ENCODE data around the gene TMEM225B. TPM values are rescaled to one million over a fixed set of nuclear protein-coding genes. Genes with fewer than 3 reads are reported as not detected.

The TMEM225B gene
- total and polyA plus RNA-seq, 2 donors from 2014 or later: 1.6 to 2.6 TPM

DNA sequence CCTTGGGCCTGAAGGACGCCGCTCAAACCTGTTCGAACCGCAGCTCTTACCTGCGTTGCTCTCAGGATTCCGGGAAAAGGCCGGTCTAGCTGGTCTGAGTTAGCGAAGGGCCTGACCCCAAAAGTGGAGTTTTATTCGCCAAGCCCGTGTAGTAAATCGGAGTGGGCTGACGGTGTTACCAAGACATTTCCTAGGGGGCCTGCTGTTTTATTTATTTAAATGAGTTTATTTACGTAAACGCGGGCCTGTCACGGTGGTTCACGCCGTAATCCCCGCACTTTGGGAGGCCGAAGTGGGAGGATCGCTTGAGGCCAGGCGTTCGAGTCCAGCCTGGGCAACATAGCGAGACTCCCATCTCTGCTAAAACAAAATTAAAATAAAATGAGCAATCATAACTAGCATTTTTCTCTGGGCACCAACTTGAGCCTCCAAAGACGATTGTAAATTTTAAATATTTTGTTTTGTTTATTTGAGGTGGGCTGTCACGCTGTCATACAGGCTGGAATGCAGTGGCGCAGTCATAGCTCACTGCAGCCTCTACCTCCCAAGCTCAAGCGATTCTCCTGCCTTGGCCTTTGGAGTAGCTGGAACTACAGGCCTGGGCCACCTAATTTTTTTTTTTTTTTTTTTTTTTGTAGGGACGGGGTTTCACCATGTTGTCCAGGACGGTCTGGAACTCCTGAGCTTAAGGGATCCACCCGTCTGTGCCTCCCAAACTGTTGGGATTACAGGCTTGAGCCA lies 38.7 kb upstream of the TMEM225B start:
- Histone ChIP-seq H3K36me3 (ENCODE audit: control insufficient read depth in 2 of 3, insufficient read depth in 3 of 3, low read length in 3 of 3) (peaks cover 18 to 35% (median 25%) of the 10 kb centered on the region in 3 donors), H3K4me3 (ENCODE audit: low read length in 3 of 3) (peak overlapping the region; percentile 80 to 89 (median 87)), H3K27ac (ENCODE audit: low read depth in 2 of 2, low read length in 2 of 2) (peak overlapping the region; percentile 89 to 98), H3K27me3 (ENCODE audit: control insufficient read depth, insufficient read depth, low read length) (no peaks in the 10 kb centered on the region), H3K9me3 (ENCODE audit: control insufficient read depth in 2 of 3, insufficient read depth in 1 of 3, low read length in 3 of 3) (no peaks in the 10 kb centered on the region), H3K4me1 (ENCODE audit: control insufficient read depth in 2 of 3, insufficient read depth in 2 of 3, low read depth in 1 of 3, low read length in 3 of 3) (peaks cover 0 to 8% (median 4%) of the 10 kb centered on the region in 3 donors), H3K9ac (ENCODE audit: low read length in 3 of 3) (peak overlapping the region; percentile 60 to 99 (median 84))
- DNase-seq (peak in 1 of 5 donors; percentile 63), FAIRE-seq (no peak)
- intact Hi-C loops (cut with DNase I): no loop called here
- no peak for TF ChIP-seq CTCF (IDR thresholded peaks at IDR 0.05; ENCODE audit: borderline replicate concordance, extremely low read depth, insufficient read depth)

DNA sequence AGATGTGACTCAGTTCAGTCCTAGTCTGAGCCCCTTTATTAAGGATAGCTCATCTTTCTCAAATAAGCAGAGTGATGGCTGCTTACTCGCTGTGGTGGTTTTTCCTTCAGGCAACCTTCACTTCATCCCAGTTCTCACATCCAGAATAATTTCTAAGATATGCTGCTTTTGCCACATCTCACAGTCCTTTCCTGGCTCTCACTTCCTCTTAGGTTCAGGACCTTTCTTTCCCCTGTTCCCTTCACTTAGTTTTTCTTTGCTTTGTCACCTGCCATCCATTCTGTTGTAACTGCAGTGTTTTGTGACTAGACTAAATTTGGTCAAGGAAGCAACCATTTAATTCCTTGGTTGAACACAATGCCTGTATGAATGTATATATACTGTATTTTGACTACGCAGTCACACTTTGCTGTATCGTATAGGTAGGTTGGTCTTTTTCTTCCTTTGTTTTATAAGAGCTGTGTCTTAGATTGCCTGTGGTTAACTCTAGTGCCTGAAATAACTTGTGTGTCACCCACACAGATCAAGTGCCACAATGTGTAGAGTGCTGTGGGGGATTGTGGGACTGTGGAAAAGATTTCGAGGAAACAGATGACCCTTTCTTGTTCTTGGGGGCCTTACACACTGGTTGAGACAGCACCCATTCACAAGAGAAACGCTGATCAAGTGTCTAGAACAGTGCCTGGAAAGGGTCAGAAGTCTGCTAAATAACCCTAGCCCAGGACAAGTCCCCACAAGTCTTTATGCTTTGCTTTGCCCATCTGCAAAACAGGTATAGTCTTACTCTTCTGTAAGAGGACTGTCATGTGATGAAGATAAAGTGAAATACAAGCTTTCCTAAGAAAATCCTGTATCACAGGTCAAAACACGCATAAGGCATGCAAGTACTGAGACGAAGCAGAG lies 37.0 kb upstream of the TMEM225B start:
- FAIRE-seq (no peak), DNase-seq (no peak)
- Histone ChIP-seq H3K4me1 (ENCODE audit: control insufficient read depth in 2 of 3, insufficient read depth in 2 of 3, low read depth in 1 of 3, low read length in 3 of 3) (peaks cover 0 to 8% (median 4%) of the 10 kb centered on the region in 3 donors), H3K9me3 (ENCODE audit: control insufficient read depth in 2 of 3, insufficient read depth in 1 of 3, low read length in 3 of 3) (no peaks in the 10 kb centered on the region), H3K4me3 (ENCODE audit: low read length in 3 of 3) (no peak overlapping the region), H3K27ac (ENCODE audit: low read depth in 2 of 2, low read length in 2 of 2) (no peak overlapping the region), H3K9ac (ENCODE audit: low read length in 3 of 3) (no peak overlapping the region), H3K27me3 (ENCODE audit: control insufficient read depth, insufficient read depth, low read length) (no peaks in the 10 kb centered on the region), H3K36me3 (ENCODE audit: control insufficient read depth in 2 of 3, insufficient read depth in 3 of 3, low read length in 3 of 3) (peaks cover 21 to 50% (median 33%) of the 10 kb centered on the region in 3 donors)
- no peak for TF ChIP-seq CTCF (IDR thresholded peaks at IDR 0.05; ENCODE audit: borderline replicate concordance, extremely low read depth, insufficient read depth)
- intact Hi-C loops (cut with DNase I): no loop called here

GRCh38 chr7:99561737-99562051 lies 36.4 kb upstream of the TMEM225B start:
- Histone ChIP-seq H3K36me3 (ENCODE audit: control insufficient read depth in 2 of 3, insufficient read depth in 3 of 3, low read length in 3 of 3) (peaks cover 21 to 55% (median 34%) of the 10 kb centered on the region in 3 donors), H3K27ac (ENCODE audit: low read depth in 2 of 2, low read length in 2 of 2) (no peak overlapping the region)
- FAIRE-seq: no peak

More at GRCh38 chr7:99561737-99562051, 36.4 kb upstream of the TMEM225B start:
- Histone ChIP-seq H3K9me3 (ENCODE audit: control insufficient read depth in 2 of 3, insufficient read depth in 1 of 3, low read length in 3 of 3) (no peaks in the 10 kb centered on the region), H3K4me3 (ENCODE audit: low read length in 3 of 3) (no peak overlapping the region), H3K4me1 (ENCODE audit: control insufficient read depth in 2 of 3, insufficient read depth in 2 of 3, low read depth in 1 of 3, low read length in 3 of 3) (peaks cover 0 to 8% (median 4%) of the 10 kb centered on the region in 3 donors), H3K27me3 (ENCODE audit: control insufficient read depth, insufficient read depth, low read length) (no peaks in the 10 kb centered on the region), H3K9ac (ENCODE audit: low read length in 3 of 3) (no peak overlapping the region)
- intact Hi-C loops (cut with DNase I): no loop called here
- no peak for DNase-seq
- no peak for TF ChIP-seq CTCF (IDR thresholded peaks at IDR 0.05; ENCODE audit: borderline replicate concordance, extremely low read depth, insufficient read depth)

All from kidney (tissue), 14 donors.